Measurements from ENCODE around the gene TAS2R46. TPM values are rescaled to one million over a fixed set of nuclear protein-coding genes. Genes with fewer than 3 reads are reported as not detected.
"Not testable (repeated sequence)": the region's sequence is repeated elsewhere in the genome, so short reads cannot be mapped to it uniquely, and the experiment has no call there.

TAS2R46 gene, protein sequence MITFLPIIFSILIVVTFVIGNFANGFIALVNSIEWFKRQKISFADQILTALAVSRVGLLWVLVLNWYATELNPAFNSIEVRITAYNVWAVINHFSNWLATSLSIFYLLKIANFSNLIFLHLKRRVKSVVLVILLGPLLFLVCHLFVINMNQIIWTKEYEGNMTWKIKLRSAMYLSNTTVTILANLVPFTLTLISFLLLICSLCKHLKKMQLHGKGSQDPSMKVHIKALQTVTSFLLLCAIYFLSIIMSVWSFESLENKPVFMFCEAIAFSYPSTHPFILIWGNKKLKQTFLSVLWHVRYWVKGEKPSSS
- total RNA-seq (2014; rRNA removed; shearing (Covaris generic); ENCODE audit: low replicate concordance): 0.83 and 6.3 TPM in 2 replicates

GRCh38 chr12:11062194-11062593 is at the start of gene TAS2R46:
TAS2R46 (minus strand) TSS chr12:11062294; CDS start chr12:11062294, 0 bp downstream.
- H3K79me2 ChIP-seq (ENCODE audit: low read length): peaks cover 67% of the 10 kb centered on the region
- H3K4me3 ChIP-seq (ENCODE audit: low read length); H3K36me3 ChIP-seq (ENCODE audit: insufficient read depth, low read length); H3K27ac ChIP-seq (ENCODE audit: low read length); H3K9me3 ChIP-seq (ENCODE audit: low read length); H3K4me2 ChIP-seq (ENCODE audit: low read depth, low read length, poor library complexity, severe bottlenecking); H2AFZ ChIP-seq (ENCODE audit: low read length); DNase-seq; H3K9me2 ChIP-seq (replicated peaks; ENCODE audit: insufficient read depth, low read length); H4K20me1 ChIP-seq (ENCODE audit: insufficient read depth, low read depth, low read length); H3K4me1 ChIP-seq (ENCODE audit: low read length); H3K27me3 ChIP-seq (ENCODE audit: low read length); H3K9ac ChIP-seq (ENCODE audit: low read length): not testable (repeated sequence)

DNA sequence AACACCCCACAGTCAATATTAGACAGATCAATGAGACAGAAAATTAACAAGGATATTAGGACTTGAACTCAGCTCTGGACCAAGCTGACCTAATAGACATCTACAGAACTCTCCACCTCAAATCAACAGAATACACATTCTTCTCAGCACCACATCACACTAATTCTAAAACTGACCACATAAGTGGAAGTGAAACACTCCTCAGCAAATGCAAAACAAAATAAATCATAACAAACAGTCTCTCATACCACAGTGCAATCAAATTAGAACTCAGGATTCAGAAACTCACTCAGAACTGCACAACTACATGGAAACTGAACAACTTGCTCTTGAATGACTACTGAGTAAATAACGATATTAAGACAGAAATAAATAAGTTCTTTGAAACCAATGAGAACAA is 49.1 kb upstream of the TAS2R46 start:
- not testable (repeated sequence) for H4K20me1 ChIP-seq (ENCODE audit: insufficient read depth, low read depth, low read length)

DNA sequence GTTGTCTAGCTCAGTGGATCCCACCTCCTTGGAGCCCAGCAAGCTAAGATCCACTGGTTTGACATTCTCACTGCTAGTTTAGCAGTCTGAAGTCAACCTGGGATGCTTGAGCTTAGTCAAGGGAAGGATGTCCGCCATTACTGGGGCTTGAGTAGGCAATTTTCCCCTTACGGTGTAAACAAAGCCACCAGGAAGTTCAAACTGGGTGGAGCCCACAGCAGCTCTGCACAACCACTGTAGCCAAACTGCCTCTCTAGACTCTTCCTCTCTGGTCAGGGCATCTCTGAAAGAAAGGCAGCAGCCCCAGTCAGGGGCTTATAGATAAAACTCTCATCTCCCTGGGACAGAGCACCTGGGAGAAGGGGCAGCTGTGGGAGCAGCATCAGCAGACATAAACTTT is 46.8 kb upstream of the TAS2R46 start:
- no peak overlapping the region for H3K4me2 ChIP-seq (ENCODE audit: low read depth, low read length, poor library complexity, severe bottlenecking)
- no peaks in the 10 kb centered on the region for H3K4me1 ChIP-seq (ENCODE audit: low read length)
- 0 out of 2 replicates have a peak, but pooled peaks cover 10% of the 10 kb centered on the region for H3K36me3 ChIP-seq (ENCODE audit: insufficient read depth, low read length)
- 0 out of 2 replicates have a peak, but pooled peaks cover under 1% of the 10 kb centered on the region for H3K9me3 ChIP-seq (ENCODE audit: low read length)
- no peaks in the 10 kb centered on the region for H3K27me3 ChIP-seq (ENCODE audit: low read length)
- H3K4me3 ChIP-seq (ENCODE audit: low read length): no peak overlapping the region
- peaks cover 89% of the 10 kb centered on the region for H3K79me2 ChIP-seq (ENCODE audit: low read length)
- no peak overlapping the region for H3K27ac ChIP-seq (ENCODE audit: low read length)
- no peaks in the 10 kb centered on the region for H4K20me1 ChIP-seq (ENCODE audit: insufficient read depth, low read depth, low read length)
- no peak overlapping the region for H2AFZ ChIP-seq (ENCODE audit: low read length)
- H3K9me2 ChIP-seq (replicated peaks; ENCODE audit: insufficient read depth, low read length): no peaks in the 10 kb centered on the region
- H3K9ac ChIP-seq (ENCODE audit: low read length): no peak overlapping the region
- no peak for DNase-seq

More for the DNA sequence above, 49.1 kb upstream of the TAS2R46 start:
- not testable (repeated sequence) for DNase-seq; H3K4me1 ChIP-seq (ENCODE audit: low read length); H3K27me3 ChIP-seq (ENCODE audit: low read length); H2AFZ ChIP-seq (ENCODE audit: low read length); H3K9me3 ChIP-seq (ENCODE audit: low read length); H3K4me3 ChIP-seq (ENCODE audit: low read length); H3K36me3 ChIP-seq (ENCODE audit: insufficient read depth, low read length); H3K9me2 ChIP-seq (replicated peaks; ENCODE audit: insufficient read depth, low read length); H3K27ac ChIP-seq (ENCODE audit: low read length); H3K4me2 ChIP-seq (ENCODE audit: low read depth, low read length, poor library complexity, severe bottlenecking); H3K9ac ChIP-seq (ENCODE audit: low read length)
- H3K79me2 ChIP-seq (ENCODE audit: low read length): peaks cover 97% of the 10 kb centered on the region

- H3K79me2 ChIP-seq (ENCODE audit: low read length): peaks cover 85% of the 10 kb centered on the region
- no peak overlapping the region for H3K27ac ChIP-seq (ENCODE audit: low read length)
- no peak overlapping the region for H3K4me2 ChIP-seq (ENCODE audit: low read depth, low read length, poor library complexity, severe bottlenecking)
- no peak overlapping the region for H3K4me3 ChIP-seq (ENCODE audit: low read length)
- no peaks in the 10 kb centered on the region for H3K27me3 ChIP-seq (ENCODE audit: low read length)
- no peaks in the 10 kb centered on the region for H3K4me1 ChIP-seq (ENCODE audit: low read length)
- no peaks in the 10 kb centered on the region for H4K20me1 ChIP-seq (ENCODE audit: insufficient read depth, low read depth, low read length)
- no peaks in the 10 kb centered on the region for H3K9me2 ChIP-seq (replicated peaks; ENCODE audit: insufficient read depth, low read length)
- 0 out of 2 replicates have a peak, but pooled peaks cover 11% of the 10 kb centered on the region for H3K36me3 ChIP-seq (ENCODE audit: insufficient read depth, low read length)
- no peak overlapping the region for H3K9ac ChIP-seq (ENCODE audit: low read length)
- H3K9me3 ChIP-seq (ENCODE audit: low read length): 0 out of 2 replicates have a peak, but pooled peaks cover 3% of the 10 kb centered on the region
- no peak for DNase-seq
- no peak overlapping the region for H2AFZ ChIP-seq (ENCODE audit: low read length)
Observed at GRCh38 chr12:11107719-11108118, 45.6 kb upstream of the TAS2R46 start.

DNA sequence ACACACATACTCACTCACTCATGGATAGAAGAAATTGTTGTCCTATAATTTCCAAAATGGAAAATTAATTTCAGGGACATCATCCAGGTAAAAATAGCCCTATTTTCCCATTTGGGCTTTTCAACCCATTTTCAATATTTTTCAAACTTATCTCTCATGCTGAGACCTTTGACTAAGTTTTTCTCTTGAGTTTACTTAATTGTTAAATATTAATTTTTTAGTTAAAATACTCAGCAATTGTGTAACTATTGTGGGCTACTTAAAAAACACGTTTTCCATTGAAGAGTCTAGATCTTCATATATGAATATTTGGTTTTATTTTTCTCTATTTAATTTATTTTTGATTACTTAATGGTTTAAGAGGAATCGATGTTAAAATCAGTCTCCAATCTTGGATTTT is 44.2 kb upstream of the TAS2R46 start:
- Histone ChIP-seq H2AFZ (ENCODE audit: low read length) (no peak overlapping the region), H3K79me2 (ENCODE audit: low read length) (peaks cover 76% of the 10 kb centered on the region), H3K4me2 (ENCODE audit: low read depth, low read length, poor library complexity, severe bottlenecking) (no peak overlapping the region), H3K4me1 (ENCODE audit: low read length) (no peaks in the 10 kb centered on the region), H3K27me3 (ENCODE audit: low read length) (no peaks in the 10 kb centered on the region), H3K9me2 (replicated peaks; ENCODE audit: insufficient read depth, low read length) (no peaks in the 10 kb centered on the region), H3K27ac (ENCODE audit: low read length) (no peak overlapping the region), H3K36me3 (ENCODE audit: insufficient read depth, low read length) (0 out of 2 replicates have a peak, but pooled peaks cover 11% of the 10 kb centered on the region), H4K20me1 (ENCODE audit: insufficient read depth, low read depth, low read length) (no peaks in the 10 kb centered on the region), H3K9ac (ENCODE audit: low read length) (no peak overlapping the region), H3K9me3 (ENCODE audit: low read length) (0 out of 2 replicates have a peak, but pooled peaks cover 3% of the 10 kb centered on the region), H3K4me3 (ENCODE audit: low read length) (no peak overlapping the region)
- no peak for DNase-seq

DNA sequence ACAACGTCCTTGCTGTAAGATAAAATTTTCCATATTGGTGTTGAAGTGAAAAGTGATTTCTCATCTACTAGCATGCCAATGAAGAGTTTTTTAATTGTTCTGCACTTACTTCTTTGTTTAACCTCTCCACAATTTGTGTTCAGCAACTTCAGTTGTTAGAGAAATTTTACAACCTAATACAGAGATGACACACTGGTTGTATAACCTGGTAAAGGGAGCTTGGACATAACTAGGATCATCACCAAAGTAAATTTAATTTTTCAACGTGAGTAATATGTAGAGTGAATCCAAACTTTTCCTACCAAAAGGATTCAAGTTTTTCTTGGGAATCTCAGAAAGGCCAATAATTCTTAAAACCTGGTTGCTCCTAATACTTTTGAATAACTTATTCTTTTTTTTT is 43.5 kb upstream of the TAS2R46 start:
- Histone ChIP-seq H3K9me2 (replicated peaks; ENCODE audit: insufficient read depth, low read length) (no peaks in the 10 kb centered on the region), H3K4me1 (ENCODE audit: low read length) (no peaks in the 10 kb centered on the region), H3K27me3 (ENCODE audit: low read length) (no peaks in the 10 kb centered on the region), H3K36me3 (ENCODE audit: insufficient read depth, low read length) (0 out of 2 replicates have a peak, but pooled peaks cover 11% of the 10 kb centered on the region), H3K9ac (ENCODE audit: low read length) (no peak overlapping the region), H3K4me3 (ENCODE audit: low read length) (no peak overlapping the region), H2AFZ (ENCODE audit: low read length) (no peak overlapping the region), H3K4me2 (ENCODE audit: low read depth, low read length, poor library complexity, severe bottlenecking) (no peak overlapping the region), H3K9me3 (ENCODE audit: low read length) (0 out of 2 replicates have a peak, but pooled peaks cover 3% of the 10 kb centered on the region), H4K20me1 (ENCODE audit: insufficient read depth, low read depth, low read length) (no peaks in the 10 kb centered on the region), H3K79me2 (ENCODE audit: low read length) (peaks cover 75% of the 10 kb centered on the region), H3K27ac (ENCODE audit: low read length) (no peak overlapping the region)
- DNase-seq: no peak

DNA sequence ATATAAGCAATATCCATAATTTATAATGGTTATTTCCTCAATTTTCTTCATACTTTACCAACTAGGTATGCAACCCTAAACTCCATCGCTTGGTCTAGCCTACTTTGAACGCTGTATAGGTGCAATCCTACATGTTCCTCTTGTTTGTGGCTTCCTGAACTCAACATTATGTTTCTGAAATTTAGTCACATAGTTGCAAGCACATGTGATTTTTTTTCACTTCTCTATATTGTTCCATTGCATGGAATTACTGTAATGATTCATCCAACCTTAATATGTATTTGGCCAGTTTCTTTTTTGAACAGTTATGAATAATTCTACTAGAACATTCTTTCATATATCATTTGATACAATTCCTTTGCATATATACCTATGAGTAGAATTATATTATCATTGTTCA is 32.8 kb upstream of the TAS2R46 start:
- H4K20me1 ChIP-seq (ENCODE audit: insufficient read depth, low read depth, low read length); H3K9me2 ChIP-seq (replicated peaks; ENCODE audit: insufficient read depth, low read length); H3K9ac ChIP-seq (ENCODE audit: low read length); H3K36me3 ChIP-seq (ENCODE audit: insufficient read depth, low read length); H2AFZ ChIP-seq (ENCODE audit: low read length); H3K9me3 ChIP-seq (ENCODE audit: low read length); H3K27me3 ChIP-seq (ENCODE audit: low read length); DNase-seq; H3K27ac ChIP-seq (ENCODE audit: low read length); H3K4me2 ChIP-seq (ENCODE audit: low read depth, low read length, poor library complexity, severe bottlenecking); H3K4me1 ChIP-seq (ENCODE audit: low read length); H3K4me3 ChIP-seq (ENCODE audit: low read length): not testable (repeated sequence)
- H3K79me2 ChIP-seq (ENCODE audit: low read length): peaks cover 19% of the 10 kb centered on the region

GRCh38 chr12:11092128-11092527 is 30.0 kb upstream of the TAS2R46 start, which contains the start of gene TAS2R43:
TAS2R43 (minus strand) TSS chr12:11092313; CDS start chr12:11092229, 84 bp downstream.
- peaks cover 7% of the 10 kb centered on the region; the same call in 1 of the 2 replicates for H3K79me2 ChIP-seq (ENCODE audit: low read length)

More at GRCh38 chr12:11092128-11092527, 30.0 kb upstream of the TAS2R46 start, which contains the start of gene TAS2R43:
- Histone ChIP-seq H2AFZ (ENCODE audit: low read length) (no peak within 1 kb of the TSS), H3K27me3 (ENCODE audit: low read length) (no peaks in the 10 kb centered on the region), H3K36me3 (ENCODE audit: insufficient read depth, low read length) (no peaks in the 10 kb centered on the region), H3K27ac (ENCODE audit: low read length) (no peak within 1 kb of the TSS), H3K9me2 (replicated peaks; ENCODE audit: insufficient read depth, low read length) (no peaks in the 10 kb centered on the region), H3K4me3 (ENCODE audit: low read length) (no peak within 1 kb of the TSS), H3K4me1 (ENCODE audit: low read length) (no peaks in the 10 kb centered on the region), H3K9ac (ENCODE audit: low read length) (no peak within 1 kb of the TSS), H3K4me2 (ENCODE audit: low read depth, low read length, poor library complexity, severe bottlenecking) (no peak within 1 kb of the TSS), H3K9me3 (ENCODE audit: low read length) (no peaks in the 10 kb centered on the region), H4K20me1 (ENCODE audit: insufficient read depth, low read depth, low read length) (no peaks in the 10 kb centered on the region)
- DNase-seq: no peak
